Upper lobe of left lung (tissue), 4 donors: ENCODE measurements around the gene KIR2DL3.
"Not testable (repeated sequence)": the region's sequence is repeated elsewhere in the genome, so short reads cannot be mapped to it uniquely, and the experiment has no call there.

Source experiments
- CTCF ChIP-seq, 6 experiments: fragments of 450-650 bp in 4 of 6; fragments of 200-600 bp in 2 of 6; sonication (generic) in 2 of 6; IDR thresholded peaks; one replicate each; pipeline ENCODE4 v1.5.1; 2016 to 2019; ENCODE audit warnings: antibody characterized with exemption in 6 of 6
- POLR2AphosphoS5 ChIP-seq, 2 donors: sonication (generic); formaldehyde crosslinking; IDR thresholded peaks; one replicate each; pipeline ENCODE4 v1.5.1; 2017; ENCODE audit warnings: antibody characterized with exemption in 2 of 2

DNA sequence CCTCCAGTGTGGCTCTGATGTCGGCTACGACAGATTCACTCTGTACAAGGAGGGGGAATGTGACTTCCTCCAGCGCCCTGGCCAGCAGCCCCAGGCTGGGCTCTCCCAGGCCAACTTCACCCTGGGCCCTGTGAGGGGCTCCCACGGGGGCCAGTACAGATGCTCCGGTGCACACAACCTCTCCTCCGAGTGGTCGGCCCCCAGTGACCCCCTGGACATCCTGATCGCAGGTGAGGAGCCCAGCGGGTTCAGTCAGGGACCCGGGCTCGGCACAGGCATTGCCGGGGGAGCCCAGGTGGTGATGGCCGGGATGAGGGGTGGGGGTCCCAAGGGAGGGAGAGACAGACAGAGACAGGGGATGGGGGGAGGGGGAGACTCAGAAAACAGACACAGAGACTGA is 40.6 kb upstream of the KIR2DL3 start:
- TF ChIP-seq CTCF, POLR2AphosphoS5 (IDR thresholded peaks at IDR 0.05): not testable (repeated sequence)
